ENCODE data around the gene COL1A1.

Gene COL1A1
- long read RNA-seq, result 0 reads

- TF ChIP-seq REST (IDR thresholded peaks at IDR 0.05; ENCODE audit: insufficient replicate concordance, low read depth) (no peak), SPI1 (IDR thresholded peaks at IDR 0.05; ENCODE audit: borderline replicate concordance, low read depth) (no peak), GABPA (IDR thresholded peaks at IDR 0.05; ENCODE audit: low read depth) (no peak), POLR2AphosphoS5 (IDR thresholded peaks at IDR 0.05; ENCODE audit: low read depth) (no peak)
- TF ChIP-seq, protein P1, sequence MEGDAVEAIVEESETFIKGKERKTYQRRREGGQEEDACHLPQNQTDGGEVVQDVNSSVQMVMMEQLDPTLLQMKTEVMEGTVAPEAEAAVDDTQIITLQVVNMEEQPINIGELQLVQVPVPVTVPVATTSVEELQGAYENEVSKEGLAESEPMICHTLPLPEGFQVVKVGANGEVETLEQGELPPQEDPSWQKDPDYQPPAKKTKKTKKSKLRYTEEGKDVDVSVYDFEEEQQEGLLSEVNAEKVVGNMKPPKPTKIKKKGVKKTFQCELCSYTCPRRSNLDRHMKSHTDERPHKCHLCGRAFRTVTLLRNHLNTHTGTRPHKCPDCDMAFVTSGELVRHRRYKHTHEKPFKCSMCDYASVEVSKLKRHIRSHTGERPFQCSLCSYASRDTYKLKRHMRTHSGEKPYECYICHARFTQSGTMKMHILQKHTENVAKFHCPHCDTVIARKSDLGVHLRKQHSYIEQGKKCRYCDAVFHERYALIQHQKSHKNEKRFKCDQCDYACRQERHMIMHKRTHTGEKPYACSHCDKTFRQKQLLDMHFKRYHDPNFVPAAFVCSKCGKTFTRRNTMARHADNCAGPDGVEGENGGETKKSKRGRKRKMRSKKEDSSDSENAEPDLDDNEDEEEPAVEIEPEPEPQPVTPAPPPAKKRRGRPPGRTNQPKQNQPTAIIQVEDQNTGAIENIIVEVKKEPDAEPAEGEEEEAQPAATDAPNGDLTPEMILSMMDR (IDR thresholded peaks at IDR 0.05; ENCODE audit: insufficient read depth, low read length), result no peak
- H3K27ac ChIP-seq (replicated peaks), result no peak within 1 kb of the TSS
- peak within 1 kb of the TSS; percentile 40 for H3K4me3 ChIP-seq (replicated peaks; ENCODE audit: insufficient read depth, low read length)
- DNase-seq (ENCODE audit: low read depth in 1 of 2, low spot score in 1 of 2), result no peak
- H3K27me3 ChIP-seq (ENCODE audit: insufficient read depth, poor library complexity, severe bottlenecking), result peaks cover 50% of the 10 kb centered on the region
Measured at GRCh38 chr17:50201276-50201854, at the start of gene COL1A1. Gene COL1A1 (minus strand): TSS chr17:50201631. CDS start chr17:50201513, 118 bp downstream.

DNA sequence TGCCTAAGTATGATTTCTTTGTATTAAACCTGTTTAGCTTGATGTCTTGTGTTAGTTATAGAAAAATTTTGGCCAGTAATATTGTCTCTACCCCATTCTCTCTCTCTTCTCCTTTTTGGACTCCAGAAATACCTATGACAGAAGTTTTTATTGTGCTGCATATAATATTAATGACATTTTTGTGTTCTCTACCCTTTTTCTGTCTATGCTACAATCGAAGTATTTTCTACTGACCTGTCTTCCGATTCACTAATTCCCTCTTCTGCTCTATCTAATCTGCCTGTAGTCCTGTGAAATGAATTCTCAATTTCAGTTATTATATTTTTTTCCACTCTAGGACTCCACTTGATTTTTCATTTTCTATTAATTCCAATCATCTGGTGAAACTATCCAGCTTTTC, 46.8 kb upstream of the COL1A1 start:
- TF ChIP-seq, protein P1 (IDR thresholded peaks at IDR 0.05; ENCODE audit: insufficient read depth, low read length), result no peak
- TF ChIP-seq SPI1 (IDR thresholded peaks at IDR 0.05; ENCODE audit: borderline replicate concordance, low read depth) (no peak), POLR2AphosphoS5 (IDR thresholded peaks at IDR 0.05; ENCODE audit: low read depth) (no peak), GABPA (IDR thresholded peaks at IDR 0.05; ENCODE audit: low read depth) (no peak), REST (IDR thresholded peaks at IDR 0.05; ENCODE audit: insufficient replicate concordance, low read depth) (no peak)
- no peak overlapping the region for H3K27ac ChIP-seq (replicated peaks)
- no peak overlapping the region for H3K4me3 ChIP-seq (replicated peaks; ENCODE audit: insufficient read depth, low read length)
- no peaks in the 10 kb centered on the region for H3K27me3 ChIP-seq (ENCODE audit: insufficient read depth, poor library complexity, severe bottlenecking)
- DNase-seq (ENCODE audit: low read depth in 1 of 2, low spot score in 1 of 2), result no peak

DNA sequence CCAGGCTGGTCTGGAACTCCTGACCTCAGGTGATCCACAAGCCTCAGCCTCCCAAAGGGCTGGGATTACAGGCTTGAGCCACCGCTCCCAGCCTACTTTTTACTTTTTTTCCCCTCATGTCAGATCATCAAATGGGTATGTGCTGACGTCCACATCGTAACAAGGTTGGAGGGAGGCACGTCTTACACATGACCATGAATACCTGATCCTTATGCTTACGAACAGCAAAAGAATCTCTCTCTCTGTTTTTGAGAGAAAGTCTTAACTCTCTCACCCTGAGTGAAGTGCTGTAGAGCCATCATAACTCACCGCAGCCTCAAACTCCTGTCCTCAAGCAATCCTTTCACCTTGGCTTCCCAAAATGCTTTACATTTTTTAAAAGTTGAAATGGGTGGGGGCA, 43.3 kb upstream of the COL1A1 start:
- no peak overlapping the region for H3K27ac ChIP-seq (replicated peaks)
- DNase-seq (ENCODE audit: low read depth in 1 of 2, low spot score in 1 of 2), result no peak
- no peak overlapping the region for H3K4me3 ChIP-seq (replicated peaks; ENCODE audit: insufficient read depth, low read length)
- TF ChIP-seq GABPA (IDR thresholded peaks at IDR 0.05; ENCODE audit: low read depth), result no peak
- TF ChIP-seq SPI1 (IDR thresholded peaks at IDR 0.05; ENCODE audit: borderline replicate concordance, low read depth), result no peak
- TF ChIP-seq REST (IDR thresholded peaks at IDR 0.05; ENCODE audit: insufficient replicate concordance, low read depth), result no peak
- TF ChIP-seq, protein P1 (IDR thresholded peaks at IDR 0.05; ENCODE audit: insufficient read depth, low read length), result no peak
- TF ChIP-seq POLR2AphosphoS5 (IDR thresholded peaks at IDR 0.05; ENCODE audit: low read depth), result no peak
- no peaks in the 10 kb centered on the region for H3K27me3 ChIP-seq (ENCODE audit: insufficient read depth, poor library complexity, severe bottlenecking)

All from HL-60 (cell line).